A673 (cell line): ENCODE measurements around the gene OR5AN1. TPM values are rescaled to one million over a fixed set of nuclear protein-coding genes. Genes with fewer than 3 reads are reported as not detected.

ENCODE experiments used
- BruUV-seq: library from RNA; stranded (reverse); fragments of 400-500 nt; replicated peaks from 2 replicates; lab custom pipeline; 2021; lab: Mats Ljungman, UMichigan
- CTCF ChIA-PET: fragments of 300-600 bp; sonication (Branson Sonifier 250); formaldehyde crosslinking; loops from one replicate; lab custom pipeline; 2022; ENCODE audit warnings: antibody characterized with exemption; lab: Charles Lee
- POLR2A ChIA-PET: fragments of 300-600 bp; sonication (Branson Sonifier 250); formaldehyde crosslinking; loops from one replicate; lab custom pipeline; 2022; ENCODE audit warnings: antibody characterized with exemption; ENCODE audit not compliant: low non-redundant PET; lab: Charles Lee
- DNase-seq: peaks from one replicate; pipeline ENCODE4 v3.0.0-alpha.2; 2015; ENCODE audit warnings: low spot score
- H3K27ac ChIP-seq: fragments of 200-600 bp; sonication (generic); 2 replicates; pipeline ENCODE4 v1.5.1; 2016; ENCODE audit warnings: mixed run types, low read depth, mild to moderate bottlenecking, mixed read lengths, antibody characterized with exemption, low read length; ENCODE audit not compliant: poor library complexity, severe bottlenecking
- H3K27me3 ChIP-seq: fragments of 200-600 bp; sonication (generic); replicated peaks from 2 replicates; pipeline ENCODE4 v1.6.1; 2017; ENCODE audit warnings: mixed run types, low read depth, mild to moderate bottlenecking, mixed read lengths, antibody characterized with exemption, low read length; ENCODE audit not compliant: insufficient read depth, poor library complexity
- H3K36me3 ChIP-seq: fragments of 200-600 bp; sonication (generic); 2 replicates; pipeline ENCODE4 v1.6.1; 2016; ENCODE audit warnings: mixed run types, mild to moderate bottlenecking, mixed read lengths, antibody characterized with exemption, low read length; ENCODE audit not compliant: insufficient read depth, poor library complexity, severe bottlenecking
- H3K4me1 ChIP-seq: fragments of 200-600 bp; sonication (generic); 2 replicates; pipeline ENCODE4 v1.6.1; 2017; ENCODE audit warnings: mixed run types, mild to moderate bottlenecking, mixed read lengths, antibody characterized with exemption, low read length; ENCODE audit not compliant: insufficient read depth, poor library complexity, severe bottlenecking
- H3K4me3 ChIP-seq: fragments of 200-600 bp; sonication (generic); 2 replicates; pipeline ENCODE4 v1.5.1; 2016; ENCODE audit warnings: low read depth, mixed run types, mild to moderate bottlenecking, mixed read lengths, low read length; ENCODE audit not compliant: poor library complexity, severe bottlenecking
- H3K9me3 ChIP-seq: fragments of 200-600 bp; sonication (generic); 2 replicates; pipeline ENCODE4 v1.6.1; 2016; ENCODE audit warnings: mixed run types, low read depth, mild to moderate bottlenecking, mixed read lengths, antibody characterized with exemption, low read length; ENCODE audit not compliant: poor library complexity, severe bottlenecking
- EZH2 ChIP-seq: fragments of 200-600 bp; sonication (generic); IDR thresholded peaks from 2 replicates; pipeline ENCODE4 v1.6.1; 2017; ENCODE audit warnings: borderline replicate concordance, low read depth, mild to moderate bottlenecking, mixed read lengths, antibody characterized with exemption, low read length; ENCODE audit not compliant: poor library complexity, severe bottlenecking
- intact Hi-C: fragments of 100-400 bp; cut with micrococcal nuclease; formaldehyde crosslinking; loops from one replicate; pipeline ENCODE4 v1.10.0; 2022; ENCODE audit not compliant: unreplicated experiment
- total RNA-seq: library from RNA; stranded (reverse); gene quantifications from 2 replicates; pipeline ENCODE4 v1.2.3, GENCODE V29; 2021
- TF ChIP-seq, protein P1 (sequence below): fragments of 300-800, 200-600 bp; sonication (generic); conservative IDR thresholded peaks from 2 replicates; pipeline ENCODE4 v1.5.1; 2017; ENCODE audit warnings: low read depth, mild to moderate bottlenecking, antibody characterized with exemption, low read length, moderate library complexity, mixed read lengths

OR5AN1 gene
- total RNA-seq, 1 experiment from 2014 or later = not detected

DNA sequence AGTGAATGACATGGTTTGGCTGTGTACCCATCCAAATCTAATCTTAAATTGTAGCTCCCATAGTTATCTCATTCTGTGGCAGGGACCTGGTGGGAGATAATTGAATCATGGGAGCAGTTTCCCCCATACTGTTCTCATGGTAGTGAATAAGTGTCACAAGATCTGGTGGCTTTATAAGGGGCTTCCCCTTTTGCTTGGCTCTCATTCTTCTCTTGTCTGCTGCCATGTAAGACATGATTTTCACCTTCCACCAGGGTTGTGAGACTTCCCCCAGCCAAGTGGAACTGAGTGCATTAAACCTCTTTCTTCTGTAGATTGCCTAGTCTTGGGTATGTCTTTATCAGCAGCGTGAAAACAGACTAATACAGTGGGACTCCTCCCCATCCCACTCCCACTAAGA lies 56.4 kb downstream of the OR5AN1 start:
- Histone ChIP-seq H3K9me3 (no peaks in the 10 kb centered on the region), H3K4me1 (peaks cover 3% of the 10 kb centered on the region), H3K4me3 (no peak overlapping the region), H3K27ac (no peak overlapping the region), H3K27me3 (no peaks in the 10 kb centered on the region), H3K36me3 (no peaks in the 10 kb centered on the region)
- TF ChIP-seq EZH2 = no peak
- TF ChIP-seq, protein P1, sequence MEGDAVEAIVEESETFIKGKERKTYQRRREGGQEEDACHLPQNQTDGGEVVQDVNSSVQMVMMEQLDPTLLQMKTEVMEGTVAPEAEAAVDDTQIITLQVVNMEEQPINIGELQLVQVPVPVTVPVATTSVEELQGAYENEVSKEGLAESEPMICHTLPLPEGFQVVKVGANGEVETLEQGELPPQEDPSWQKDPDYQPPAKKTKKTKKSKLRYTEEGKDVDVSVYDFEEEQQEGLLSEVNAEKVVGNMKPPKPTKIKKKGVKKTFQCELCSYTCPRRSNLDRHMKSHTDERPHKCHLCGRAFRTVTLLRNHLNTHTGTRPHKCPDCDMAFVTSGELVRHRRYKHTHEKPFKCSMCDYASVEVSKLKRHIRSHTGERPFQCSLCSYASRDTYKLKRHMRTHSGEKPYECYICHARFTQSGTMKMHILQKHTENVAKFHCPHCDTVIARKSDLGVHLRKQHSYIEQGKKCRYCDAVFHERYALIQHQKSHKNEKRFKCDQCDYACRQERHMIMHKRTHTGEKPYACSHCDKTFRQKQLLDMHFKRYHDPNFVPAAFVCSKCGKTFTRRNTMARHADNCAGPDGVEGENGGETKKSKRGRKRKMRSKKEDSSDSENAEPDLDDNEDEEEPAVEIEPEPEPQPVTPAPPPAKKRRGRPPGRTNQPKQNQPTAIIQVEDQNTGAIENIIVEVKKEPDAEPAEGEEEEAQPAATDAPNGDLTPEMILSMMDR = no peak
- DNase-seq = no peak
- ChIA-PET POLR2A (no interaction called here), CTCF (no interaction called here)
- BruUV-seq = no TSS peak
- intact Hi-C loops = no loop called here

DNA sequence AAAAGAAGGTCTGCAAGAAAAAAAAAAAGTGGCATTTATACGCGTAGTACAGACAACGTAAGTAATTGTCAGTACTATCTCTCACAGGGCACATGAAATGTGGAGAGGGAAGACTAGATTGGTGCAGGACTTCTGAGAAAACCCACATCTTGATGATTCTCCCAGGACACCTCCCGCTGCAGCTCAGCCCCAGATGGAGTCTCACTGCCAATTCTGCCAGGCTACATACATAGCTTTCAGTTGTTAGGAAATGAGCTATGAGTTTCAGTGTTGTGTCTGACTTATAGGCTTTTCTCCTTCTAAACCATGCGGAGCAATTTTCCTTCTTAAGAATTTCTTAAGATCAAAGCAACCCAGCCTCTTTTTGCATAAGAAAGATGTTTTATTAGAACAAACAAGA lies 57.9 kb downstream of the OR5AN1 start:
- BruUV-seq = no TSS peak
- intact Hi-C loops = no loop called here
- CTCF ChIA-PET = no interaction called here

DNA sequence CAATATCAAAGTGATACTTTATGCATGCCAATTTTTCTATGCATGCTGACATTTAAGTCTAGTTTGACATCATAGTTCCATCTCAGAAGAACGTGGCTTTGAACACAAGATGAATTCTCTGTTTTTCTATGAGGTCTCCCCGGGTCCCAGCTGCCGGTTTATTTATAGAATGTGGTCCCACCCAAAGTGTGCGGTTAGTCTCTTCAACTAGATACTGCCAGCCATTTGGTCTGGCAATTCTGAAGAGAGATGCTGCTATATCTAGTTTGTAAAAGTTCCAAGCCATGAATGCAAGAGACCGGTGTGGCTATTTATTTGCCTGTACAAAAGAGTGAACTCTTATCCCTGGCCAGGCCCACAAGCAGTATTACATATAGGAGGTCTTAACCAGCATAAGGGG lies 58.3 kb downstream of the OR5AN1 start:
- intact Hi-C loops = no loop called here
- CTCF ChIA-PET = no interaction called here
- TF ChIP-seq, protein P1 = no peak
- TF ChIP-seq EZH2 = no peak
- Histone ChIP-seq H3K36me3 (no peaks in the 10 kb centered on the region), H3K4me1 (peaks cover 3% of the 10 kb centered on the region), H3K27ac (no peak overlapping the region), H3K27me3 (no peaks in the 10 kb centered on the region), H3K4me3 (no peak overlapping the region), H3K9me3 (no peaks in the 10 kb centered on the region)
- POLR2A ChIA-PET = no interaction called here
- no peak for DNase-seq
- BruUV-seq = no TSS peak

More for the DNA sequence above, 57.9 kb downstream of the OR5AN1 start:
- POLR2A ChIA-PET = no interaction called here
- Histone ChIP-seq H3K9me3 (no peaks in the 10 kb centered on the region), H3K27ac (no peak overlapping the region), H3K4me3 (no peak overlapping the region), H3K27me3 (no peaks in the 10 kb centered on the region), H3K4me1 (peaks cover 3% of the 10 kb centered on the region), H3K36me3 (no peaks in the 10 kb centered on the region)
- DNase-seq = no peak
- TF ChIP-seq, protein P1 = no peak
- no peak for TF ChIP-seq EZH2
